ENCODE results near the gene NTM.

Gene NTM

DNA sequence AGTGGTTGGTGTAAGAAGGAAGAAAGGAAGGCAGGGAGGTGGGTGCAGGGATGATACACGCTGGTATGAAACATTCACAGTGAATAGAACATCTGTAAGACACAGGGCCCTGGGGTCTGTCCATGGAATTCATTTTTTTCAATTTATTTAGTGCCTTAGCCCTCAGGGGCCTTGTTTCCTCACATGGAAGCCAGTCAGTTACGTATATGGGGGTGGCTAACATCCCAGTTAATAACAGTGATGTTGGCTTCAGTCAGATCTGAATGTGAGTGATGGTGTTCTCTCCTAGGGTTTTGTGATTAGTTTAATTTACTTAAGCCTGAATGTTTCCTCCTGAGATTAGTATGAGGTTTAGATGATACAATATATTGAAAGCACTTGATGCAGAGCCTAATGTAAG, 577.1 kb downstream of the NTM start:
- no peak for DNase-seq

DNA sequence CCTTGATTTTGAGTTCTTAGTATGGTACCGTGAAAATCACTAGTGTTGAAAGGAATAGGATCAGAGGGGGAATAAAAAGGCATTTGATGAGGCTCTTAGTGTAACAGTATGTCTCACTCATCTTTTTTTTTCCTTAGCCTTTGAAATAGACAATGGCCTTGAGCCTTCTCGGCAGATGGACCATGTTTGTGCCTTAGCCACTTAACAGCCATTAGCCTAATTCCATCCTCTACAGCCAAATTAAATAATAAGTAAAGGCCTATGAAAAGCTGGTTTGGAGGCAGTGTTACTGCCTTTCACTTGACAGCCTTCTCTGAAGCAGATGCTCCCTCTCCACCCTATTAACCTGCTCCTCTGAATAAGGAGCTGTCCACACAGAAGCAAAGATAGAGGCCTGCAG, 580.7 kb downstream of the NTM start:
- DNase-seq: no peak

DNA sequence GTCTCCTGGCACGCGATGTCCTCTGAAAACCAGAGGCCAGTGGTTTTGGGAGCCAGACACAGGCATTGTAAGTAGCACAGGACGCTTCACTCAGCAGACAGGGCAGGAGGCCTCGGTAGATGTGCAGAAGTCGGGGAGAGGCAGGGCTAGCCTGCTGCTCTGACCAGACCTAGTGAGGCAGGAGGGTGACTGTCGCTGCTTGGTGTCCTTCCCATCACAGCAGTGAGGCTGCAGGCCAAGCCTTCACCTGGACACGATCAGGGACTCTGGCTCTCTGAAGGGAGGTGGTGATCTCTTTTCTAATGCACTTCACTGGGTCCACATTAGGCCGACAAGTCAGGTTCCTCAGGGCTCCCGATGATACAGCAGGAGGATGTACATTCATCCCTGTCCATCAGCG, 583.7 kb downstream of the NTM start:
- DNase-seq: no peak

DNA sequence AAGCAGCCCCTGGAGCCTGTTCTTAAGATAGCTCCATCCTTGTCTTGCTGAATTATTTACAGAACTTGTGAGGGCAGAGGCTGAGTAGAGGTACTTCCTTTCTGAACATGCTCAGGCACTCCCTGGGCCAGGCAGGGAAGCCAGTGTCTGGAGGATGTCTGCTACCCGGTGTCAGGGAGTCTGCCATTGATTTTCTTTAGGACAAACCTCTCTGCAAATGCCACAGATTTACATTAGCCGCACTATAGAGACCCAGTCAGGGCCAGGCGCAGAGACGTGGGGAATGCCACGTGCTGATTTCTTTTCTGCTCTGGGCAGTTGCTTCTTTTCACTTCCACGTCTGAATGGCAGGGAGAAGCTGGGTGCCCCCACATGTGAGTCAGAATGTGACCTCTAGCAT, 585.5 kb downstream of the NTM start:
- DNase-seq: no peak

DNA sequence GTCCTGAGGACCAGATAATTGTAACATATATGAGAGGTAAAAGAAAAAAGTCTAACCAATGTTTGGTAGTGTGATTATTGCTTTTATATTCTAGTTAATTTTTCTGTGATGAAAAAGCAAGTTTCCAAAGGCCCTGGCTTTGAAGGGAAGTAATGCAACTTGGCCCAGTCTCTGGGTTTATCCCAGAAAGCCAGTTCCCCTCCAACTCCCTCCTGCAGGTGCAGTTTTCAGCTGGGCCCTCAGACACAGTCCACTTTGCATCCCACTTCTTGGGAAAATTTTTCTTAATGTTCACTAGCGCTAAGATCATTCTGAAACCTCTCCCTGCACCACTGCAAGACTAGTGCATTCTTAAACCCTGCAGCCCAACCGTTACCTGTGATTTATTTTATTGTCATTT, 586.8 kb downstream of the NTM start:
- DNase-seq: no peak

DNA sequence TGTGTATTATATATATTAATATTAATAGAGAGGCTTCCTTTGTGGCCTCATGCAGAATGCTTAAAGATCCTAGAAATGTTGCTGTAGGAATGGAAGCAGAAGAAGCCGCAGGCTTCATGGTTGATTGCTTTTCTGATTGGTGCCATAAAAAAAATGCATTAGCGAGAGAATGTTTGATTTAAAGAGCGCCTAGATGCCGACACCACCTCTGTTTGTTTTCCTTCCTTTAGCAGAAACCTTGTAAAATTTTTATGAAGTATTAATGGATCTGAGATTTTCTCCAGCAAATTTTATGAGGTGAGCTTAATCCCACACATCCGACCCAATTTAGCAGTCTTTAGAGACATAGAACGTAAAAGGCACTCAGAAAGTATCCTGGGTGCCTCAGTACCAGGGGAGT, 587.5 kb downstream of the NTM start:
- DNase-seq: no peak

DNA sequence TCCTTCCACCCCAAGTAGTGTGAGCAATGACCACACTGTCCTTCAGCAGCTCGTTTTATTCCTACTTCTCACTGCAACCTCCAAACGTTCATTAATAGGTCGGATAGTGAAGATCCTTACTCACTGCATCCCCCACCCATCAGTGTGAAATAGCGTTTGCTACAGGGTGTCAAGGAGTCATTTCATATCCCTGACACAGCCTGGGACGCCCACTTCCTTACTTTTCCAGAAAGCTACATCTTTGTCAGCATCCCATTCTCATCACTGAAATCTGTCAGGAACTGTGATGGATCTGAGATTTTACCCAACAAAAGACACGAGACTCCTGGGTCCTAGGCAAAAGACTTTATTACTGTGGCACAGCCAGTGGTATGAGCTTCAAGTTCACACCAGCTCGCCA, 592.4 kb downstream of the NTM start:
- no peak for DNase-seq

DNA sequence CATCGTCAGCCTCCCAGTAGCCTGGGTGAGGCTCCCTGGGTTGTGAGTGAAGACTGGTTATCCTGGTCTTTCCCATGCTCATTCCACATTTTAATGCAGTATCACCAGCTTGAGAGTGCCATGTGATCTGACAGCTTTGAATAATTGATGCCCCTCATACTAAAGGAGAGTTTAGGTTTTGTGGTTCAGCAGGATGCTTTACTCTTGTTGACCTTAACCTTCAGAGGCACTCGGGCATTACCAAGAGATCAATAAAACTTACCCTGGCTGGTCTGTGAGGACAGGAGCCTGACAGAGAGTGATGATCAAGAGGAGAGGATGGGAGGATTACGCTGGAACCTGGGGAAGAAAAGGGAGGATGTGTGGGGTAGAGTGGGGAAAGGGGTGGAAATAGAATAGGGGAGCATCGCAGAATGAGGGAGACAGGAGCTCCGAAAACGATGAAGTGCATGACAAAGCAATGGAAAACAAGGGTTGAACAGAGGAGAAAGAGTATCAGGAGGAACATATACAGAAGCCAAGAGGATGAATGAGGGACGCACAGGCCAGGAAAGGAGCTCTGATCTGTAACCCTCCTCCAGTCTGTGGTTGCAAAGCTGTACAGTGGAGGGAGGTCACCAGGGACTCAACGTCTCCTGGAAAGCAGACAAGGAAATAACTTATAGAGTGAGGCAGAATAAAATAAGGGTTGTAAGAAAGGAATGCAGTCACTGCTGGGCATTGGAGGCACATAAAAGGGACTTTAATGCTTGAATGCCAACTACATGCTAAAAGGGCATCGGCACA, 594.5 kb downstream of the NTM start:
- no peak for DNase-seq

DNA sequence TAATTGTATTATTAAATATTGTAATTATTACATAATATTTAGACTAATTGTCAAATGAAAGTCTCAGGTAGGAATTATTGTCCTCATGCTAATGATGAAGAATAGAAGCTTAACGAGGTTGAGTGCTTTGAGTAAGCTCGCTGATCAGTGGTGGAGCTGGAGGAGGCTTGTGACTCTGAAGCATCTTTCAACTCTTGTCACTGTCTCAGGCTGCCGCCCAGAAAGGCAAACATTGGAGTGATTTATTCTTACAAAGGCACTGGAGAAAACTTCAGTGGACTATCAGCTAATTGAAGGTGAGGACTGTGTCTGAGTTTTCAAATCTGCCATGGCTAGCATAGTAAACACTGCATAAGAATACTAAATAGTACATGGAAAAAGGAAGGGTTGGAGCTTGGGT, 595.1 kb downstream of the NTM start:
- DNase-seq: no peak

DNA sequence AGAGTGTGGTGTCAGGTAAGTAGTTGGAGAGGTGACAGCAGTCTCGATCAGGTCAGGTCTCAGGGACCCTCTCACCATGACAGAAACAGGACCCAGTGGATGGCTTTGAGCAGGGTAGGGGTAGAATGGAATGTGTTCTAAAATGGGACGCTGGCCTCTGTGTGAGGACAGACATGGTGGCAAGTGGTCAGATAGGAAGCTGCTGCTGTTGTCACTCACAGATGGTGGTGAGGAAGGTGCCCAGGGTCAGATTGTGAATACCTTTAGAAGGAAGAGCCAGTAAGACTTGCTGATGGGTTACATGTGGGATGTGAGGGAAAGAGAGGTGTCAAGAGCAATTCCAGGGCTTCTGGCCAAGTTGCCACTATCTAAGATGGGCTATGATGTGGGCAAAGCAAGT, 596.3 kb downstream of the NTM start:
- no peak for DNase-seq

DNA sequence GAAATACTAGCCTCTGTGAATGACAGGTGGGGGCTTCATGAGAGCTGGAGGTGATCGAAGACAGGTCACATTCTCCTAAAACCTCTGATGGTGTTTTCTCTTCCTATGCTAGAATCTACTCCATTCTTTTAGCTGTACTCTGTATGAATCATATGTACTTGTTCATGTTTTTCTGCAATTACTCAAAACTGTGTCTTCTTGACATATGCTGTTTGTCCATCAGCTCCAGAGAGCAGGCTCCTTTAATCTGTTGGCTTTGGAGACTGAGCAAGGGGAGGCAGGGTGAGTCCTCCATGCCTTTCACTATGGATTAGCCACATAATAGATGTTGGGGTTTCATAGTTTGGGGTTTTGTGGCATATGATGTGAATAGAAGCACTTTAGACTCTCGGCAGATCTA, 598.8 kb downstream of the NTM start:
- no peak for DNase-seq

DNA sequence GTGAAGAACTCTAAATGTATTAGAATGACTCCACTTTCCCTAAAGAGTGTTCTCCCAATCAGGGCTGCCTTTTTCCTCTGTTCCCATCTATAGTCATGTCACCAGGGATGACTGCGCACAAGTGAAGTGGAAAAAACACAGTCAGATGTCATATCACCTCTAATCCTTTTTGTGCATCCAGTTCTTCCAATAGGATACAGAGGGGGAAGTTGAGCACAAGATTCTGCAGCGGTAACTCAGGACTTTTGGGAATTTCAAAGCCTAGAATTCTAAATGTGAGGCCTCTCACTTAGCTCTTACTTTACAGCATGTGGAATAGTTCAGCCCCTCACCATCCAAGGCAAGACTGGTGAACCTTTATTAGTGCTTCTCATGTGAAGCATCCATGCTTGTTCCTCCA, 602.6 kb downstream of the NTM start:
- no peak for DNase-seq

DNA sequence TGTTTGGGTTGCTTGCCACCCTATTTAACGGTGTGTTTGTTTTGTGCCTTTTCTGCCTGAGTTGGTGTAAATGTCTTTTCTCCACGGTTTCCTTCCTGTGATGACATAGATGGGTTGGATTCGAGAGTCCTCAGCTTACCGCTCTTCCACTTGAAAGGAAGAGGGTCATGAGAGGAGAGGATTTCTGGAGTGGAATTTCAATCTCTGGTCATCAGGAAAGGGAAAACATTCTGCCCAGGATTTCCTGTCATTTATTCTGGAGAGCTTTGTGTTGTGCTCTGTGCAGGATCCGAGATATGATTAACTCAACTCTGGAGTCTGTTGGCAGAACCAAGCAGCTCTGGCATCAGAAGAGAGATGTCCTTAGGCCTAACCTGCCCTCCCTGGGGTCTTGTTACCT, 605.2 kb downstream of the NTM start:
- no peak for DNase-seq

DNA sequence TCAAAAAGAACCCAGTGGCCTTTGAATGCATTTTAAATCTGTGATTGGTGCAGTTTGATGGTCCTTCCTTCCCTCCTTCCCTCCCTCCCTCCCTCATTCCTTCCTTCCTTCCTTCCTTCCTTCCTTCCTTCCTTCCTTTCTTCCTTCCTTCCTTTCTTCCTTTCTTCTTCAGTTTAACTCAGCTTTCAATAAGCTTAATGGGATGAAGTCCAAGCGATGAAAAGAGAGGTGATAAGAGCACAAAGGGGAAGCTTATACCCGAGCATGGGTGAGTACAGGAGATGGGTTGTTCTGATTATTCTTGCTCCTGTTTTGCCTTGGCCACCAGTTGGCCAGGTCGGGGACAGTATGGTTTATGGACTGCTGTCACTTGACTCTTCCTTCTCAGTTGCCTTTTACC, 605.6 kb downstream of the NTM start:
- DNase-seq: no peak

DNA sequence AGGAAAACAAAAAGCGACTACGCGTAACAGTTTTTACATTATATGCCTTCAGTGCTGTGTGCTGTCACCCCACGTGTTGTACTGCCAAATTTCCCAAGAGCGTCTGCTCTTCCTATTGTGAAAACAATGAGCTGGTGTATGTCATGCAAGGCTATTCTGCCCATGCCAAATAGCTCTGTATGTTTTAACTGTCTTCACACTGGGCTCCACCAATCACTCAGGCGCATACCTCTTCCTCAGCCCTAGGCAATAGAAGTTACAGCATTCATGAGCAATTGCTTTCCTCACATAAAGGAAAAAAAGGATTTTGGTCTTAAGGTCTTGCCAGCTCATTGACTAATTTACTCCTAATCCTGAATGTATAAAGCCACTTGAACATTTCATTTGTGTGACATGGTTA, 606.8 kb downstream of the NTM start:
- DNase-seq: no peak

DNA sequence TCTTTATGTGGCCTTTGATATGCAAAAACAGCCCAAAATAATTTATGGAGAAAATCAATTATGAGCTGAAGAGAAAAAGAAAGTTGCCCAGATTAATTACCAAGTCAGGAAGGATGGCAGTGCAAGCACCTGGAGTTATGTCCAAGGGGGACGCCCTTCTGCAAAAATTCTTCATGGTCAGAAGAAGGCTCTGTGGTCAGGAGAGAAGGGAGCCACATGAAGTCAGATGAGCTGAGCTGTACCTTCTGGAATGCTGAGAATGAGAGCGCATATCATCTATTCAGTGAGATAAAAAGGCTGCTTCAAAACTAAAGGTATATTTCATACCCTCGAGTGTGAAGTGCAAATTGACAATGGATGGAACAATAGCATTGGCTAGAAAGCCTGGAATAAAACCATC, 607.4 kb downstream of the NTM start:
- DNase-seq: no peak

DNA sequence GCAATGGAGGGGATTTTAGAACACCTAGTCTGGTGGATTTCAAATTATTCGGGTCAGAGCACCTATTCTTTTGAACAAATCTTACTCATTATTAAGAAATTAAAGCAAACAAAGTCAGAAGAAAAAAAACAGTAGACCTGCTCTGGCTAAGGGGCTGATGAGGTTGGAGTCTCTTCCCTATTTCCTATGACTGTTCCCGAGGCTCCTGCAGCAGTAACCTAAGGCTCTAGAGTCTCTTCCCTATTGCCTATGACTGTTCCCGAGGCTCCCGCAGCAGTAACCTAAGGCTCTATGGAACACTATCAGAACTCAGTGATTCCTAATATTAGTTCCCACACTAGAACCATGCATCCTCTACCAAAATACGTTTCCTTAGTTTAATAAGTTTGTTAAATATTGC, 607.9 kb downstream of the NTM start:
- no peak for DNase-seq

DNA sequence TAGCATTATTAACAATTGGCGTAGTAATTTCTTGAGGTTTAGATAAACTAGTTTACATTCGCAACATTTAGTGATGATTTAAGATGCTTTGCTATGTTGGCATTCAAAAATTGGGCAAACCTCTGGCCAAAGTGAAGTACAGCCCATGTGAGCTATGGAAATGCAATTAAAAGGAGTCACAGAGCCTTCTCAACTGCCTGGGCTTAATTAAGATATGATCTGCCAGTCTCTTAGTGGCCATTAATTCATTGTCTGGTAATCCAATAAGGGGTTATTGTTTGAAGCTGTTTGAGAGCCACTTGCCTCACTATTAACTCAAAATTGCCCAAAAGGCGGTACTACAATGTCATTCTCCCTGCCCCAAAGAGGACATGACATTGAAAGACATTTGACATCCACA, 608.9 kb downstream of the NTM start:
- no peak for DNase-seq

DNA sequence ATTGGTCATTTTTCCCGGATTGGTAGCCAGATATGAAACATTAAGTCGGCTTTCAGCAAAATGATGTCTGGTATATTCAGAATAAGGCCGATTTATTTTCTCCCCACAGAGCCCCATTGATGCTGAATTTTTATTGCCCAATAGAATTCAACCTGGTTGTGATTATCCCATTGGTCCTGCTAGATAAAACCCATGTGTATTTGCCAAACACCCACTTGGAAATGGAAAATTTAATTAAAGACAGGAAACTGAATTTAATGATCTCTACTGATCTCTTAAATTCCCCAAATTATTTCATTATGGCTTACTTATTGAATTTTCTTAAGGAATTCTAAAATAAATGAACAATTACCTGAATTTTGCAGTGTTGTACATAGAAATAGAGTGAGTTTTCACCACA, 609.8 kb downstream of the NTM start:
- no peak for DNase-seq

DNA sequence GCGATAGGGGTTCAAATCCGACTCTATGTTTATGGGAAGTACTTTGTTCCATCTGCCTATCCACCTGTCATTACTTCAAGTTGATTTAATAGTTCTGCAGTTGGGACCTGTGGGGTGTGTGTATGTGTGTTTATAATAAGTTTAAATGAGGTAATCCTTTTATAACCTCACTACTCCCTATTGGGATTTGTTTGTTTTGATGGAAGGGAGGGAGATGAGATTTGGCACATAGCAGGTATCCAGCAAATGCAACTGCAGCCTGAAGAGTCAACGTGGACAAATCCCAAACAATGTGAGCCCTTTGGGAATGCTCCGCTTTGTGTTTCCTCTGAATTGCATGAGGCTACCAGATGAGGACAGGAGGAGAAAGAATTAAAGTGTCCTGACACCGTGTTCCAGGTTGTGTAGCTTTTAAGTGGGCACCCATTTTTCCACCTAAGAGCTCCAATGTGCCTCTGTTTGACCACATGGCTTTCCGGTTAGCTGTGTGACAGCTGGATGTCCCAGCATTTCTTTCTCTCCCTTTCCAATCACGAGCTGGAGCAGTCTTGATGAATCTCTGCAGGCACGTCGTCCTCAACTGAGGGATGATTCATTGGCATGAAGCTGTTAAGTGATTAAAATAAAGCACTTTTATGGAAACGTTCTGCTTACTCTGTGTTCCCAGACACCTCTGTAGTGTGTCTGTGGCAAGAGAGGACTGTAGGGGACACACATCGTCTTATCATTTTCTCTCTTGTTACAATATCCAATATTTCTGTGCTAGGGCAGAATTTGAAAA, 610.7 kb downstream of the NTM start:
- no peak for DNase-seq

DNA sequence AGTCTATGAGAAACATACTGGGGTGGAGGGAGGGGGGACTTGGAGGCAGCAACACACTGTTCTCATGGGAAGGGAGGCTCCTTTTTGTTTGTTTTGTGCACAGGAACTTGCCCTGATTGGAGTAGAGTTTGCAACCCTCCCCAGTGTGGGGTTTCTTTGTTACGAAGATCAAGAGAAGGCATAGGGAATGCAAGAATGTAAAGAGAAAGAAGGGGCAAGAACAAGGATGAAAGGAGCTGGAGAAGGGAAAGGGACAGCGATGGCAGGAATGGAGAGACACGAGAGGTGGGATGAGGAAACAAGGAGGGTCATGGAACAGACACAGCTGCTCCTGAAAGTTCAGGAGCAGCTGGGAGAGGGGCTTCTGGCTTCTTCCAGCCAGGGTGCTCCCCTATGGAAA, 611.7 kb downstream of the NTM start:
- DNase-seq: no peak

DNA sequence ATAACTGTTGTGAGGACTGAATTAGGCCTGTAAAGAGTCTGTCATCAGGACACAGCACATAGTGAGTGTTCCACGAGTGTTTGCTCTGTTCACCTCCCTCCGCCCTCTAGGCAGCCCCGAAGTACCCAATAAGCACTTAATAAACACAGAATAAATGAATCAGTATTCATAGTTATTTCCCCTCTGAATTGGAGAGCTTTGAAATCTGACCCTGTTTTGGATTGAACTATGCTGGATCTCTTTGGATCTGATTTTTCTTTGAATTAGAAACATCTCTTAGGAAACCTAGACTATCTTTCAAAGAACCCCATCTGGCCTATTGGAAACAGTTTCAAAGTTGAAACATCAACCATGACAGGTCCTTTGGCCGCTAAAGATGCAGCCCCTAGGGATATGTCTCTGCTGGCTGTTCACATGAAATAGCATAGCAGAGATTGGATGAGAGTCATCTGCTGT, 615.5 kb downstream of the NTM start:
- no peak for DNase-seq

DNA sequence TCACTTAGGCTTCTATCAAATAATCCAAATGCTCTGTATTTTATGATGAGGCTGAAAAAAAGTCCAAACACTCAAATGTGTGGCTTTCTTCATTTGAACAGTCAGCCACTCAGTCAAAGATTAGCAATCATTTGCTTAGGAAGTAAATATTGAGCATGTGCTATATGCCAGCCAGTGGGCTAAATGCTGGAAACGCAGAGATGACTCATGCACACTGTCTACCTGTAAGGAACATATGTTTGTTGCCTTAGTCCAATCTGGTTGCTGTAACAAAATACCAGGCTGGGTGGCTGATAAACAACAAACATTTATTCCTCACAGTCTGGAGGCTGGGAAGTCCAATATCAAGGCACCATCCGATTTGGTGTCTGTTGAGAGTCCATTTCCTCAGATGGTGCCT, 617.3 kb downstream of the NTM start:
- DNase-seq: no peak

DNA sequence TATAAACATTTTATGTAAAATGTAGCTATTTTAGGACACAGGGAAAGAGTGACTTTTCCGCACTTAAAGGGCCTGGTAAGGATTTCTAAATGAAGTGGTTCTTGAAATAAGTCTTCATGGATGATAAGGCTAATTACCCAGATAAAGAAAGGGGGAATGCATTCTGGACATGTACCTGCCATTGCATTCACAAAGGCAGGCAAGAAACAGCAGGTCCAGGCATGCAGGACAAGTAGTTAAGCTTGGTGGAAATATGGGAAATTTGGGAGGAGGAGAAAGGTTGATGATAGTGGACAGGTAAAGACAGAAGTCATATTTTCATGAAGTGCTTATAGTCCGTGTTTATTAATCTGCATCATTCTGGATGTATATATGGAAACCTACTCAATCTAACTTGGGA, 621.2 kb downstream of the NTM start:
- DNase-seq: no peak

DNA sequence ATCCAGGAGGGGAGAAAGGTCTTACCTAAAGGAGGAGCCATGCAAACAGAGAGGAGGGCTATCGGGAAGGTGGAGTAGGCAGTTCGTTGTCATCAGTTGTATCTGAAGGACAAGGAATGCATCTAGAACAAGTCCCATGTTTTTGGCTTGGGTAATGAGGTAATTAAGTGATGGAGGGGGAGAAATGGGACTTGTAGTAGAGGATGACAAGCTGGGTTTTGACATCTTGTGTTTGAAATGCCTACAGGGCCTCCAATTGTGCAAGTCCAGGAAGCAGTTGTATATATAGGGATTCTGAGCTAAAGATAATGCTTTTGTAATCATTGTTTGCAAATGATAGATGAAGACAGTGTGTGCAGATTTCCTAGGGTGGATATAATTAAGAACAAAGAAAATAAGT, 622.8 kb downstream of the NTM start:
- DNase-seq: no peak
